ENCODE results near the gene DRC1. TPM values are rescaled to one million over a fixed set of nuclear protein-coding genes. Genes with fewer than 3 reads are reported as not detected.
A peak's percentile ranks its signal among the peaks of the same experiment; 100 is the strongest.
"Not testable (repeated sequence)": the region's sequence is repeated elsewhere in the genome, so short reads cannot be mapped to it uniquely, and the experiment has no call there.

The DRC1 gene
- total RNA-seq, 1 donor from 2014 or later: not detected

DNA sequence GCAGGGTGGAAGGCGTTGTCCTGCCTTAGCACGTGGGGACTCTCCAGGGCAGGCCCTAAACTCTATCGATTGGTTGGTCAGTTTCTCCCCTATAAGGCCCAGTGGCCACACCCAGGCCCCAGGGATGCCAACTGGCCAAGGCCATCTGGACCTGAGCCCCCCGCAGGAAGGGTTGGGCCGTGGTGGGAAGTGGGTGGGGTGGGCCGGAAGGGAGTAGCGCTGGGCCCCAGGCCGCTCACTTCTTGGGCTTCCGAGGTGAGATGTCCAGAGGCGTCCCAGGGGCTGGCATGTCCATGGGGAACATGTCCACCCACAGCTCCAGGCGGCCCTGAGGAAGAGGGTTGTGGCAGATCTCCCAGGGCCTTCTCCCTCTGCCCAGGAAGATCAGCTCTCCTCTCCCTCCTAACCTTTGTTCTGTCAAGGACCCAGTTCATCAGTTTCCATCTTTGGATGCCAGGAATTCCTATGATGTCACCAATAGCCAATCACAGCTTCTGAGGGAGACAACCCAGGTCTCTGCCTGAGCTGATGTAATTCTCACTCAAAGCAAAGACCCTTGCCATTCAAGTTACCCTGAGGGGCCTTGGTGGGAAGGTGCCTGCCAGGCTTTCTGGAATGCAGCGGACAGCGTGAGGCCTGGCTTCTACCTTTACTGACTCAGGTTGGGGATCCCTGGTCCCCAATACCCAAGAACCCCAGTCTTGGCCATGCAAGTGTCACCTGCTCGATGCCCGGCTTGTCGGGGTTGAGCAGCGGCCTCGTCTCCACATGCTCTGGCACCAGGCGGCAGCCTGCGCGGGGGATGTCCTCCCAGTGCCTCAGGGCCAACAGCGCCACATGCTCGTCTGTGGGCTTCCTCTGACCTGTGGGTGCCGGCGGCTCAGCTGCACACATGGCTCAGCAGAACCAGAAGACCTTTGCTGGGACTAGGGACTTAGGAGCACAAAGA is 61.8 kb downstream of the DRC1 start:
- DNase-seq (ENCODE audit: low read depth in 2 of 2): no peak

DNA sequence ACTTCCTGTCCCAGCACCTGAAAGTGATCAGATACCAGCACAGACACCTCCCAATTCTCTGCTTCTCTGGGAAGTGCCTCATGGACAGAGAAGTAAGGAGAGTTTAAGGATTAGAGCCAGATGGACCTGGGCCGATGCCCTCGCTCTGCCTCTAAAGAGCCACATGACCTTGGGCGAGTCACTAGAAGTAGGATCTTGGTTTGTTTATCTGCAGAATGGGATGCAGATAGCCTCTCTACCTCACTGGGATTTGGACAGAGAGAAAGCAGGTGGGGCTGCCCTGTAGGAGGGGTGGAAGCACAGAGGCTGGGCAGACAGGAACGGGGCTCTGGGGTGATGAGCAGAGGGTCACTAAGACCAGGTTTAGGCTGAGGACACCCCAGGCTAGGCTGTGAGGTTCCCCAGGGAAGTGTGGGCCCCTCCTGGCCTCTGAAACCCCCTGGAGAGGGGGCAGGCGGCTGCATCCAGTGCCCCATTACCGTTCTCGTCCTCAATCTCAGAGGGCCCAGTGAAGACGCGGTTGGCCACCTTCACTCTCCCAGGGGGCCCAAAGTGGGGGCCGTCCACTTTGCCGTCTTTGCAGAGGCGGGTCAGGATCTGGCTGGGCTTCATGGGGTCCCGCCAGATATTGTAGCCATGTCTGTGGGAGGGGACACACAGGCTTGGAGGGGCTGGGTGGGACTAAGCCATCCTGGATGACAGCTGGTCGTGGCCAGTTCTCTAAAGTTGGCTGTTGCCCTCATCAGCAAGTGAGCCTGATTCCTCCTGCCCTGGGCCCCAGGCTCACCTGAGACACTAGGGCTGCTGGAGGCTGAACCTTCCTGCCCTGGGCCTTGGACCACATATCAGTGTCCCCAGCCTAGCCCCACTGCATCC is 62.9 kb downstream of the DRC1 start:
- DNase-seq (ENCODE audit: low read depth in 2 of 2): no peak

DNA sequence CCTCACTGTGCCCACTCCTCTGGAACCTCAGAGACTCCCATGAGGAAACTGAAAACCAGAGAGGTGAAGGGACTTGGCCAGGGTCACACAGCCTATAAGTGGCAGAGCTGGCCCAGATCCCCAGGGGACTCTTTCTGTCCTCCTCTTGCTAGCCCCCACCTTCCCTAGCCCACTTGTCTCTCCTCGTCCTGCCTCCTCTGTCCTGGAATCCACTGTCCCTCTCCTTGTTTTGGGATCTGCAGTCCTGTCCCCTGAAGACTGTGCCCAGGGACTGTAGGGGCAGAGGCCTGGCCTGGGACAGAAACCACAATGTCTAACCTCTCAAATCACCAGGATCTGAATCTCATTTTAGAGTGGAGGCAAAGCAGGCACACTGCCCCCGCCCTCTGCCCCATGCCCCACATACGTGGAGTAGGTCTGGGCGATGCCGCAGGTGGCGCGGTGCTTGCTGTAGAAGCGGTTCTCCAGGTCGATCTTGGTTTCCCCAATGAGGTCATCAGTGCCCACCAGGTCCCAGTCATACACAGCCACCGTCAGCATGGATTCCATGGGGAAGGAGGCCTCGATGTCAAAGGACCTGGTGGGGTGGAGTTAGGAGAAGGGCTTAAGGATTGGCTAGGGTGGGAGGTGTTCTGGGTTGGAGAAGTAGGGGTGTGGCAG is 63.7 kb downstream of the DRC1 start:
- no peak for DNase-seq (ENCODE audit: low read depth in 2 of 2)

DNA sequence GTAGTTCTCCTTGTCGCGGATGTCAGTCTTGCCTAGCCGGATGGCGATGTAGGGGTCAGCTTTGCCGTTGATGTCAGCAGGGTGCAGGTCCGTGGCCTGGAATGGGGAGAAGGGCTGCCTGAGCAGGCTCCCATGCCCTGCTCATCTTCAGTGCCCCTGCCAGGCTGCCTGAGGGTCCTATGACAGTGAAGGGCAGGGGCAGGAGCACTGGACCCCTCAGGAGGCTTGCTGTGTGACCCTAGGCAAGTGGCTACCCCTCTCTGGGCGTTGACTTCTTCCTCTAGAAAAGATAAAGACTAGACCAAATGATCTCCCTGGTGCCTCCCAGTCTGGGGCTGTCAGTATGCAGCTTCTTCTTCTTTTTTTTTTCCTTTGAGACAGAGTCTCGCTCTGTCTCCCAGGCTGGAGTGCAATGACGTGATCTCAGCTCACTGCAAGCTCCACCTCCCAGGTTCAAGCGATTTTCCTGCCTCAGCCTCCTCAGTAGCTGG is 64.3 kb downstream of the DRC1 start:
- no peak for DNase-seq (ENCODE audit: low read depth in 2 of 2)

DNA sequence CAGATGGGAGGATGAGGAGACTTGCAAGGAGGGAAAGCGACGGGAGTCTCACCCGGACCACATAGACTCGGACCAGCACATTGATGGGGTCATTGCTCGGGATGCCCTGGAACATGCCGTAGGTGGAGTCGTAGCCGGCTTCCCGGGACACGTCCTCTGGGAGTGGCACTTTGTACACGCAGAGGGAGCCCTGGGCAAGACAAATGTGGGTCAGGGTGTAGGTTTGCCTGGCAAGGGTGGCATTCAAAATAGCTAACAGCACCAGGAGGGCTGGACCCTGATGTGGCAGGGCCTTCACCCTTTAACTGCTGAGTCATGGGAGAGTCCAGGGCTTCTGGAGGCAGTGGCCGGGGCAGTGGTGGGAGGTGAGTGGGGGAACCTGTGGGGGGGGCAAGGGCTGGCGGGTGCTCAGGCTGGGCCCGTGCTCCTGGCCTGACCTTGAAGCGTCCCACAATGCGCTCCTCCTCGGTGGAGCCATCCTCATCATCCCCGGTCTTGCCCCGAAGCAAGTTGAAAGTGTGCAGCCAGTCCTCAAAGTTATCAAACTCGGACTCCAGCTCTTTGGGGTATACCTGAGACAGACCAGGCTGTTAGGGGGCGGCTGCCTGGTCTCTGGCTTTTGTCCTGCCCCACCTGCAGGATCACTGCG is 65.1 kb downstream of the DRC1 start:
- DNase-seq (ENCODE audit: low read depth in 2 of 2): no peak

DNA sequence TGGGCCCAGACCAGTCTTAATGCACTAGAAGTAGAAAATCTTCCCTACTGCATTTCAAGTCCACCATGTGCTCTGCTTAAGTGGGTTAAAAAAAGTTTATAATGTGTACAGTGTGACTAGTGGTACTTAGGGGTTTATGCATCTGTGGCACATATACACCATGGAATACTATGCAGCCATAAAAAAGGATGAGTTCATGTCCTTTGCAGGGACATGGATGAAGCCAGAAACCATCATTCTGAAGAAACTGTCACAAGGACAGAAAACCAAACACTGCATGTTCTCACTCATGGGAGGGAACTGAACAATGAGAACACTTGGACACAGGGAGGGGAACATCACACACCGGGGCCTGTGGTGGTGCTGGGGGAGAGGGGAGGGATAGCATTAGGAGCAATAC is 66.8 kb downstream of the DRC1 start:
- DNase-seq (ENCODE audit: low read depth in 2 of 2): not testable (repeated sequence)

DNA sequence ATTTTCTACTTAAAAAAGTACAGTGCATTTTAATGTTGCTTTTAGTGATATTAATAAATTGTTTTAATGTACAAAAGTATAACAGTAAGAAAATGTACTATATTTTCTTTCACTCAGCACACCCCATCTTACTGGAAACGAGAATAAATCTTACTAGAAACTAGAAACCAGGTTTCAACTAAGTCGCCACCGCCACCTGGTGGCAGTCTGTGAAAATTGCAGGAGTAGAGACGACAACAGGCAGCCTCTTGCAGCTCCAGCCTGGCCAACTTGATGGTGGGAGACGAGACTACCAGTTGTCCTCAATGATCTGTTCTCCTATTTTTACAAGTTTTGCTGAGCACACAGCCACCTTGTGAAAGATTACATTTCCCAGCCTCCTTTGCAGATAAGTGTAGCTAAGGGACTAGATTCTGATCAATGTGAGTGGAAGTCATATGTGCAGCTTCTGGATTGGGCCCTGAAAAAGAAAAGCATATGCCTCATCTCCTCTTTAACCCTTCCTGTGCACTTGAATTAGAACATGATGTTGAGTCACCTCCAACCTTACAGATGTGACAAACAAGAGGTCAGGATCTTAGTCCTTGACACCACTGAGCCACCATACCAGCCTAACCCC is 67.5 kb downstream of the DRC1 start:
- DNase-seq (ENCODE audit: low read depth in 2 of 2): peak; percentile 51 to 70

DNA sequence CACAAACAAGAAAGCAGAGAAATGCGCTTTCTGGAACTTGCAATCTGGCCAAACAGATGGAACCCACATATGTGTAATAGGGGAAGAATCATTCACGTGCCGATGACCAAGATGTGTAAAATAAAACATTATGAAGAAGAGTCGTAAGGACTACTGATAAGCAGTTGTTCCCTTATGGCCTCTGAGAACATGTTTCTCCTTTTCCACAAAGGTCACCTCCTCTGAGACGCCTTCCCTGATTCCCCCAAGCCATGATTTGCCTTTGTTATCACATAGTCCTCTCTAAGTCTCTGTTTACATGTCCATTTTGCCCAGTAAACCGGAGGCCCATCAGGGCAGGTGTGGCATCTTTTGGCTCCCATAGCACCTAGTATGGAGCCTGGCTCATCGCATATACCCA is 68.2 kb downstream of the DRC1 start:
- DNase-seq (ENCODE audit: low read depth in 2 of 2): no peak

DNA sequence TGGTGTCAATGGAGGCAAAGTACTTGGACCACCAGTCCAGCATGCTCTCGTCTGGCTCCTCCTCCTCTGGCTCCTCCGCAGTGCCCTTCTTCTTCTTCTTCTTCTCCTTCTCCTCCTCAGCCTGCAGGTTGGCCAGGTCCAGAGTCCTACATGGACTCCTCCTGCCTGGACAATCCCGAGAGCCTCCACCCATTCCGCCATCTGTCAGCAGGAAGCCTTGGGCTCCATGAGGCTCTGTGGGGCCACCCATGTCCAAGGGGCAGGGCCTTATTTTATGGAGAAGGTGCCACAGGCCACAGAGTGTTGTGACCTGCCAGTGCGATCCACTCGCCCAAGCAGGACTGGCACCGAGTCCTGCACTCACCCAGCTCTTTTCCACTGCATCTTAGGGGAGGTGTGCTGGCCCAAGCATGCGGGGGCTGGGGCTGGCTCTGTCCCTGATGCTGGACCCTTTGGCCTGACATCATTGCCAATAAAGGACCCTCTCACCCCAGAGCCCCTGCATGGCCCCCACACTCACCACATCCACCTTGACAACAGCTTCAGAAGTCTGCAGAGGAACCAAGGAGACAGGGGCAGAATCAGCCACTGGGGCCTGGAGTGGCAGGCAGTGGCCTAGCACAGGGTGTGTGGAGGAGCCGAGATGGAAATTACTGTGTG is 69.0 kb downstream of the DRC1 start:
- no peak for DNase-seq (ENCODE audit: low read depth in 2 of 2)

DNA sequence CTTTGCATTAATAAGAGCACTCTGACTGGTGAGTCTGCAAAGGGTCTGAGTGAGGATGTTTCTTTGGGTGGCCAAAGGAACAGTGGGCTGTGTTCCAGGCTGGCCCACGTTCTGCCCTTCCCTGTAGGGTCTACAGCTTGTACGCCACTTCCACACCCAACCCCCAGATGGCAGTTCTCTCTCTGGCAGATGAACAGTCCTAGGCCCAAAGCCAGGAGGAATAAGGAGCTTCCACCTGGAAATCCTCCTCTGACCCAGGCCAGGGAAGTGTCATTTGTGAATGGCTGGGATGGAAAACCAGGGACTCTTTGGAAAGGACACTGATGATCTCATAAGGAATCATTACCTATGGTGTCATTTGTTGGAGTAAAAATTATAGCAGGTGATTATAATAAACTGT is 69.6 kb downstream of the DRC1 start:
- peak in 1 of 2 donors; percentile 23 for DNase-seq (ENCODE audit: low read depth in 2 of 2)

DNA sequence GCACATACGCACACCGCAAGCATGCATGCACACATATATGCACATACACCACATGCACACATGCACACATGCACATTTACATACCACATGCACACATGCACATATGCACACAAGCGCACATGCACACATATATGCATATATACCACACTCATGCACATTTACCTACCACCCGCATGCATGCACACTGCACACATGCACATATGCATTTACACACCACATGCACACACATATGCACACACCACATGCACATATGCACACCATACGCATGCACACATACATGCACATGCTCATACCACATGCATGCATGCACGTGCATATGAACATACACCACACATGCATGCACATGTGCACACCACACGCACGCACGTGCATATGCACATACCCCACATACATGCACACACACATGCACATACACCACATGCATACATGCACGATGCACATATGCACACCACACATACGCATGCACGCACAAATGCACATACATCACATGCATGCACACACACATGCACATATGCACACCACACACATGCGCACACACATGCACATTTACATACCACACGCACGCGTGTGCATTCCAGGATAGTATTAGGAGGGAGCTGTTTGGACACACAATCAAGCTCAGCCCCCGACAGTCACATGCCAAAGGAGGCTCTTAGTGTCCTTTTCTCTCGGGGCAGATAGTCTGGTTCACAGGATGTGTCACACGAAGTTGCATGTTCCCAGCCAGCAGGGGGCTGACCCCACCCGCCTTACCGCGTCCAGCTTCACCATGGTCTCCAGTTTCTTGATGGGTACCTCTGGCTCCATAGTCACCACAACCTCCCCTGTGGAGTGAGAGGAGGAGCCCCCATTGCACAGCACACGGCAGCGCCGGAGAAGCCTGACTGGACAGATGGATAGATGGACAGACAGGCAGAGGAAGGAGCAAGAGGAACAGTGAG is 70.3 kb downstream of the DRC1 start:
- DNase-seq (ENCODE audit: low read depth in 2 of 2): peak in 1 of 2 donors; percentile 42

DNA sequence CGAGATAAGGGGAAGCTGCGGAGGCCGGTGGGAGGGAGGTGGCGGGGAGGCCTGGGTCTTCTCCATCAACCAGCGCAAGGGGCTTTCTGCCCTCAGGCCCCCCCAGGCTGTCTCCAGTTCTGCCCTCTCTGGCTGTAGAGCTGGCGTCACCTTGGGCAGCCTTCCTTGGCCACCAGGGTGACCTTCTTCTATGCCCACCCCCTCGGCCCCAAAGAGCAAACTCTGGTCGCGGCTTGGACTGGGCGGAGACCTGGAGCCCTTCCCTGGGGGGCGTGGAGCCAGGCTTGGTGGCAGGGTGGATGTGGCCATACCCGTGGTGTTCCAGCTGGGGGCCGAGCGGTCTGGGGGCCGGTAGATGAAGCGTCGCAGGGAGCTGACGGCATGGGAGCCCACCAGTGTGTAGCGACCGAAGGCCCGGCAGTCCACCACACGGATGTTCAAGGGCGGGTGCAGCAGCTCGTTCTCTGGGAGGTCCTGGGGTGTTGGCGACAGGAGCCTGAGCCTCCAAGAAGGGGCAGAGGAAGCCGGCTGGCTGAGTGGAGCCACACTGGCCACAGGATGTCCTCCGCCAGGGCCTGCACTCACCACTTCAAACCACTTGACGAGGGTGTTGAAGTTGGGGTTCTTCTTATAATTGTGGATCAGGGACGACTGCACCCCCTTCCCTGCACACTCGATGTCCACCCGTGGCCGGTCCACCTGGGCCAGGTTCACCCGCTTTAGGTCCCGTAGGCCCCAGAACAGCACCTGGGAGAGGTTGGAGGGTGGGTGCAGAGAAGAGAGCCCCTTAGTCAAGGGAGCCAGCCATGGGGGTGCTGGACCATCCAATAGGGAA is 71.3 kb downstream of the DRC1 start:
- DNase-seq (ENCODE audit: low read depth in 2 of 2): no peak

DNA sequence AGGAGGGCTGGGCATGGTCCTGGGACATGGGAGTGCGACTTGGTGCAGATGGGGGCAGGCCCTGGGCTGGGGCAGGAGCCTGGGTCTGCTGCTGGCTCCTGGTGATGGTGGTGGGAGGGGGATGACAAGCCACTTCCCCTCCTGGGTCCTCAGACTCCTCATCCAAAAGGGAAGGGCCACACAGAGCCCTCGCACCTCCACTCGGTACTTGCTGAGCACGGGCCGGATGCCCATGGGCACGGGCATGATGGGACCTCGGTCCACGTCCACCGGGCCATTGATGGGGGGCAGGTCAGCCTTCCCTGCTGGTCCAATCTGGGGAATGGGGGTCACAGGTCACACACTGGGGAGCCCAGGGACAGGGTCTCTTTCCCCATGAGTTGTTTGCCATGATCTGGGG is 72.1 kb downstream of the DRC1 start:
- no peak for DNase-seq (ENCODE audit: low read depth in 2 of 2)

DNA sequence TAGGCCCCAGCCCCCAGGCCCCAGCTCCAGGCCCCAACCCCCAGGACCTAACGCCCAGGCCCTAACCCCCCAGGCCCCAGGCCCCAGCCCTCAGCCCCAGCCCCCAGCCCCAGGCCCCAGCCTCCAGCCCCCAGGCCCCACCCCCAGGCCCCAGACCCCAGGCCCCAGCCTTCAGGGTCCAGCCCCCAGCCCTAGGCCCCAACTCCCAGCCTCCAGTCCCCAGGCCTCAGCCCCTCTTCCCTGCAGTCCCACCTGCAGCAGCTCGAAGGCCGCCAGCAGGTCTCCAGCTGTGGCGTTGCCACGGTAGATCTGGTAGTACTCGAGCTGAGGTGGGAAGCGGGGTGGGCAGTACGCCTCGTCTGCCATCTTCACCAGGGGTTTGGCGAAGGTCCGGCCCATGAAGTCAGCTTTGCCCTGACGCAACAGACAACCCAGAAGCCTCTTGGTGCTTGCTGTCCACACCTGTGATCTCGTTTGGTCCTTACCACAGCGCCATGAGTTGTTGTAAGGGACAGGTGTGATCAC is 72.6 kb downstream of the DRC1 start:
- no peak for DNase-seq (ENCODE audit: low read depth in 2 of 2)

DNA sequence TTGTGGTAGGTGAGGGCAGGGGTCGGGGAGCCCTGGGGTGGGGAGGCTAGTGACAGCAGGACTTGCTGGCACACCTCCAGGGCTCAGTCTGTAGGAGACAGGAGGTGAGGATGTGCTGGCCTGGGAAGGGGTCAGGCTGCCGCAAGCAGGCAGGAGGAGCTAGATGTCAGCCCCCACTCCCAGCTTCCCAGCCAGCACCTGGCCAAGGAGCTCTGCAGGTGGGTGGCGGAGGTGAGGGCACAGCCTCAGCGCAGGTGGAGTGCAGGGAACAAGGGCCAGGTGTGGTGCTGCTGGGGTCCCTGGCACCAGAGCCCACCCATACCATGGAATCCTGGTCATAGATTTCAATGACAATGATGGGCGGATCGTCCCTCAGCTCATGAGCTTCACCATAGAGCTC is 73.3 kb downstream of the DRC1 start:
- DNase-seq (ENCODE audit: low read depth in 2 of 2): no peak

DNA sequence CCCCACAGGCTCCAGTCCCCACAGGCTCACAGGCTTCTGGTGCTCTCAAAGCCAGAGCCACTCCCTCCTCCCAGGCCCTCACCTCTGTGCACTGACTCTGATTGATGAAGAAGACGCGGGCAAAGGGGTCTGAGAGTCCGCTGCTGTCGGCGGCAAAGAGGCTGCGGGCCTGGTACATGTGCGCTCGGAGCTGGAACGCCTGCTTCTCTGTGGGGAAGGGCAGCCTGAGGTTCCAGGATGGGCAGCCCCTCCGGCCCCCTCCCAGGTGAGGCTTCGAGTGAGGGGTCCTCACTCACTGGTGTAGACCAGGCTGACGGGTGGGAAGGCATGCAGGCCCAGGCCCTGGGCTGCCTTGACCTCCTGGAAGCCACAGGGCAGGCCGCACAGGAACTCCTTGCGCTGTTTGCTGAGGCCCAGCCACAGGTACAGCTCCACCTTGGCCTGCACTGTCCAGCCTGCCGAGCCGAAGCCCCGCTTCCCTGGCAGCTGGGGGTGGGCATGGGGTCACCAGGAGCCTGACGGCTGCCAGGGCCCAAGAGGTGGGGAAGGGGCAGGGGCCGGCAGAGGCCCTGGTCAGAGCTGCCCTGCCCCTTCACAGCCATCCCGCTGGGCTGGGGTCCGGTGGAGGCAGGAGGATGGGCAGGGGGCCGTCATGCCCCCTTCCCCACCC is 74.2 kb downstream of the DRC1 start:
- DNase-seq (ENCODE audit: low read depth in 2 of 2): no peak
